TTC549 (cell line): Measurements from ENCODE around the gene EML1.

Experiments used
- FAIRE-seq: peaks from 2 replicates; lab custom pipeline; 2012; peaks lifted over from hg19 to GRCh38; lab: Jason Lieb, UNC

EML1 gene, protein sequence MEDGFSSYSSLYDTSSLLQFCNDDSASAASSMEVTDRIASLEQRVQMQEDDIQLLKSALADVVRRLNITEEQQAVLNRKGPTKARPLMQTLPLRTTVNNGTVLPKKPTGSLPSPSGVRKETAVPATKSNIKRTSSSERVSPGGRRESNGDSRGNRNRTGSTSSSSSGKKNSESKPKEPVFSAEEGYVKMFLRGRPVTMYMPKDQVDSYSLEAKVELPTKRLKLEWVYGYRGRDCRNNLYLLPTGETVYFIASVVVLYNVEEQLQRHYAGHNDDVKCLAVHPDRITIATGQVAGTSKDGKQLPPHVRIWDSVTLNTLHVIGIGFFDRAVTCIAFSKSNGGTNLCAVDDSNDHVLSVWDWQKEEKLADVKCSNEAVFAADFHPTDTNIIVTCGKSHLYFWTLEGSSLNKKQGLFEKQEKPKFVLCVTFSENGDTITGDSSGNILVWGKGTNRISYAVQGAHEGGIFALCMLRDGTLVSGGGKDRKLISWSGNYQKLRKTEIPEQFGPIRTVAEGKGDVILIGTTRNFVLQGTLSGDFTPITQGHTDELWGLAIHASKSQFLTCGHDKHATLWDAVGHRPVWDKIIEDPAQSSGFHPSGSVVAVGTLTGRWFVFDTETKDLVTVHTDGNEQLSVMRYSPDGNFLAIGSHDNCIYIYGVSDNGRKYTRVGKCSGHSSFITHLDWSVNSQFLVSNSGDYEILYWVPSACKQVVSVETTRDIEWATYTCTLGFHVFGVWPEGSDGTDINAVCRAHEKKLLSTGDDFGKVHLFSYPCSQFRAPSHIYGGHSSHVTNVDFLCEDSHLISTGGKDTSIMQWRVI

DNA sequence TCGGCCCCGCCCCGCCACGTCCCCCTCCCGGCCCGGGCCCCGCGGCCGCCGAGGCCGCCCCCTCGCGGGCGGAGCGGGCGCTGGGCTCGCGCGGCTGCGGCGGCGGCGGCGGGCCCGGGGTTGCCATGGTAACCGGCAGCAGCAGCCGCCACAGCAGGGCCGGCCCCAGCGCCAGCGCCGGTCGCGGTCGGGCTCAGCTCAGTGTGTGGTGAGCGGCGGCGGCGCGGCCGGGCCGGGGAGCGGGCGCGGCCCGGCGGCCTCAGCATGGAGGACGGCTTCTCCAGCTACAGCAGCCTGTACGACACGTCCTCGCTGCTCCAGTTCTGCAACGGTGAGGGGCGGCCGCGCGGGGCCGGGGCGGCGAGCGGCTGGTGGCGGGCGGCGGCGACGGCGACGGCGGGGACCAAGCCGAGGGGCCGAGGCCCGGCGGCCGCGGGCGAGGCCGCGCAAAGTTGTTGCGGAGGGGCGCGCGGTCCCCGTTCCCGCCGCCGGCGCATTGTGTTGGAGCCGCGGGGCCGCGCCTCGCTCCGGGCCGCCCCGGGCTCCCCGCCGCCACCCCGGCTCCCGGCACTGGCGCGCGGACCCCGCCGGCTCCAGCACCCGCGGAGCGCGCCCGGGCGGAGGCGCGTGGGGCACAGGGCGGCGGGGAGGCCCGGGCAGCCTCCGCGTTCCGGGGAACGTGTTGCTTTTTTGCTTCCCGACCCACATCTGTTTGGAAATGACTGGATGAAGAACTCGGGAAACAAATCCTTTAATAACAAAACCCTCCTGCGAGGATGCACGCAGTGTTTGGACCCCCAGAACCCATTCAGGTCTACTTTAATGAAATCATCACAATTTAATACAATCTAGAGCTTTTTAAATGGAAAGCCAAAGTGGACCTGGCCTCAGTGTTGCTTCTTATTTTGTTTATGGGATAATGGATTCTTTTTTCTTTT, at the start of gene EML1:
Gene EML1 (plus strand): TSS at position 201 of the 938 bp plus-strand sequence. CDS start 64 bp downstream, at position 265.
- FAIRE-seq = no peak

DNA sequence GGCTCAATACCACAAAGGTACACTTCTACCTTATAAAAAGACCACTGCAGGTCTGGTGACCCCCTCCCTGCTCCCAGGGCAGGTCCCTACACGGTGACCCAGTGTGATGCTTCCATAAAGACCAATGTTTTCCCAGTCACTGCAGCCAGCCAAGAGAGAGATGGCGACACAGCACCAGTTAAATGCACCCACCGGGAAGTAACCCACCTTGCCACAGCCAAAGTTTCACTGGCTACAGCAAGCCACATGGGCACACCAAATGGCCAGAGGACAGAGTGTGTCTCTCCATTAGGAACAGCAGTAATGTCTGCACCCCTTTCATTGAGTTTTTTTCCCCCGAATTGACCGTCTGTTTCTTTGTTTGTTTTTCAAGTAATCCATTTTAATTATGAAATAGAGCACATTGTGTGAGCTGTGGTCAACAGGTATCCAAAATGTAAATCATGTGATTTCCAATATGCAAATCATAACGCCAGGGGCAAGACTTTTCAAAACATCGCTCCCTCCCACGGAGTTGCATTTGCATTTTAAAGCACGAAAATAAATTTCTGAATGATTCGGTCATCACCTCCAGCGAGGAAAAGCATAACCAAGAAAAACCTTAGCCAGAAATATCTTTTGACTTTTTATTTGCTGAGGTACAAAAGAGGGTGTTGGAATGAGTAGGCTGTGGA, 48.9 kb upstream of the EML1 start:
- no peak for FAIRE-seq

DNA sequence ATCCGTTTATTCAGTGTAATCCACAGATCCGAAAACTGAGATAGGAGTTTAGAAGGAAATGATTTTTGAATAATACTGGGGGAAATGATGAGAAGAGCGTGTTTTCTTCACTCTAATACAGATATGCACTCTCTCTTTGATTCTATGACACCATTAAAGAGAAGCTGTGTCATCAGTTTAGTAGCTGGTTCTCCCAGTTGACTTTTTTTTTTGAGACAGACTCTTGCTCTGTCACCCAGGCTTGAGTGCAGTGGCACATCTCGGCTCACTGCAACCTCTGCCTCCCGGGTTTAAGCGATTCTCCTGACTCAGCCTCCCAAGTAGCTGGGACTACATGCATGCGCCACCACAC, 48.4 kb upstream of the EML1 start:
- no peak for FAIRE-seq

DNA sequence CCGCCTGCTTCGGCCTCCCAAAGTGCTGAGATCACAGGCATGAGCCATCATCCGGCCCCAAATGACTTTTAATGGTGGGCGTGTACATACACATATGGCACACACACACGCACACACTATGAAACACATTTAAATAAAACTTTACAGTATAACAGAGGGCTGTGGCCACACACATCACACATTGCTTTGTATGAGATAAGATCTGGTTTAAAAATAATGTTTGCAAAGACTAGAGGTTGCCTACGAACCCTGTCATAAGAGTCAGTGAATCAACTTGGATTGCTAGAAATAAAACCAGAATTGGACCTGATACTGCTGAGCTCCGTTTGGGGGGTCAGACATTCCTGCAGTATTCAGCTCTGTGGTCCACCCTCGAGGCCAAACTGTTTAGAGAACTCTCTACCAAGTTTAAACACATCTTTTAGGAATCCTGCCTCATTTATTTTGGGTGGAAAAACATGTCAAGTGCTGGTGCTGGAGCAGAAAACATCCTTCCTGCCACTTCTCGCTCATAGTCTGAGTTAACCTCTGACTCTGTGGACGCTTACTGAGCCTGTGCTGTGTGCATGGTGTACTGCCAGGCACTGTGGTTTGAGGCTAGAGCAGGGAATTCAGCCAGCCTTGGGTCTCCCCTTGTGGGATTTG, 47.8 kb upstream of the EML1 start:
- no peak for FAIRE-seq

DNA sequence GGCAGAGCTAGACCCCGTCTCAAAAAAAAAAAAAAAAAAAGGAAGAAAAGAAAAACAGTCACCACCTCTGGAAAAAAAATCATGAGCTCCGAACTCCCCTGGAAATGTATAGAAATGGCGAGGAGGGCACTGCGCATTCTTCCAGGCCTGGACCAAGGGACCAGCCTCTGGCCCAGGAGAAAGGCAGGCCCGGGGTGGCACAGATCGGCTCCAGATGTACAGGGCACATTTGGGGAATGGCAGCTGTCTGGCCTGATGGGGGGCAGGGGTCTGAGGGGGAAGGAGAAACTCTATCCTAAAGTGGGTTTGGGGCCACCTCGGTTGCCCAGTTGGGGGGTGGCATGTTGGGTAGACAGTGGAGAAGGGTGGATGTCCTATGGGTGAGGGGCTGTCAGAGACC, 46.0 kb upstream of the EML1 start:
- FAIRE-seq = no peak

DNA sequence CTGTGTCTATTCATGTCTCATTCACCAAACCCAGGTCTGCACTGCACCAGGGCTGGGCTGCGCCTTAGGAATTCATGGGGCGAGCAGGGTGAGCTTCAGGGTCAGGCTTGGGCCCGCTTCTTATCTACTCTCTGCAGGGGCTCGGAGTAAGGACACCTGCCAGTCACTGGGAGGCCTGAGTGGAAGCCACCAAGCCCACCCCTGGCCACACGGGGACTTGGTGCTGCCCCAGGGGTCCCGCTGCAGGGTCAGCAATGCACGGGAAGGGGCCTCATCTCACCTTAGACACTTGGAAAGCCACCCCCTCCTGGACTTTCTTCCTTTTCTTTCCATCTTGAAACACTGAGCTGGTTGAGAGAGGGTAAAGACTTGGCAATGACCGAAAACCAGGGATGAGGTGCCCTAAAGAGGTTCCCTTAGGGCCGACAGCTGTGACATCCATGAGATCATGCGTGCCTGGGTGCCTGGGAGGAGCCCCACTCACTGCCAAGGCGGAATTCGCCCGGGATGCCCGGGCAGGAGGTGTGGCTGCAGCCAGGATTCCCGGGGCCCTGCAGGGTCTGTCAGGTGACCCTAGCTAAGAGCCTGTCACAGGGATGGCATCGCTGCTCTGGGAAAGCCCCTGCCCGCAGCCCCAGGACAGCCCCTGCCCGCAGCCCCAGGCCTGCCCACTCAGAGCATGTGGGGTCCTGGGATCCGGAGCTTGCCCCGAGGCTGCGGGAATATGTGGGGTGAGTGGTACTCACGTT, 45.5 kb upstream of the EML1 start:
- FAIRE-seq = no peak

DNA sequence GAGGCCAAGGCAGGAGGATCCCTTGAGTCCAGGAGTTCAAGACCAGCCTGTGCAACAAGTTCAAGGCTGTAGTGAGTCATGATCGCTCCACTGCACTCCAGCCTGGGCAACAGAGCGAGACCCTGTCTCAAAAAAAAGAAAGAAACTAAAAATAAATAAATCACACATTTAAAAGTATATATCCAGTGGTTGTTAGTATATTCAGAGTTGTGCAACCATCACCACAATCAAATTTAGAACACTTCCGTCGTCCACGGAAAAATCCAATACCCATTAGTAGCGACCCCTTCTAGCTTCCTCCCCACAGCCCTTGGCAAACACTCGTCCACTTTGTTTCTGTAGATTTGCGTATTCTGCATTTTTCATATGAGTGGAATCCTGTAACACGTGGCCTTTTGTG, 44.7 kb upstream of the EML1 start:
- FAIRE-seq = no peak

DNA sequence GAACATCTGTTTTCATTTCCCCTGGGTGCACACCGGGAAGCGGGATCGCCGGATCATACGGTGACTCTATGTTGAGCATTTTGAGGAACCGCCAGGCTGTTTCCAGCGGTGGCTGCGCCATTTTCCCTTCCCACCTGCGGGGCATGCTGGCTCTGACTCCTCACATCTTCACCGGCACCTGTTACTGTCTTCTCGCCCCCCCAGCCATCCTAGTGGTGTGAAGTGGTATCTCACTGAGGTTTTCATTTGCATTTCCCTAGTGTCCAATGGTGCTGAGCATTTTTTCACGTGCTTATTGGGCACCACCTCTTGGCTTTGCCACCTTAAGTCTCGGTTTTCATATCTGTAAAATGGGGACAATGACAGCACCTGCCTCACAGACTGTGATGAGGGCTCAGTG, 44.1 kb upstream of the EML1 start:
- FAIRE-seq = no peak

DNA sequence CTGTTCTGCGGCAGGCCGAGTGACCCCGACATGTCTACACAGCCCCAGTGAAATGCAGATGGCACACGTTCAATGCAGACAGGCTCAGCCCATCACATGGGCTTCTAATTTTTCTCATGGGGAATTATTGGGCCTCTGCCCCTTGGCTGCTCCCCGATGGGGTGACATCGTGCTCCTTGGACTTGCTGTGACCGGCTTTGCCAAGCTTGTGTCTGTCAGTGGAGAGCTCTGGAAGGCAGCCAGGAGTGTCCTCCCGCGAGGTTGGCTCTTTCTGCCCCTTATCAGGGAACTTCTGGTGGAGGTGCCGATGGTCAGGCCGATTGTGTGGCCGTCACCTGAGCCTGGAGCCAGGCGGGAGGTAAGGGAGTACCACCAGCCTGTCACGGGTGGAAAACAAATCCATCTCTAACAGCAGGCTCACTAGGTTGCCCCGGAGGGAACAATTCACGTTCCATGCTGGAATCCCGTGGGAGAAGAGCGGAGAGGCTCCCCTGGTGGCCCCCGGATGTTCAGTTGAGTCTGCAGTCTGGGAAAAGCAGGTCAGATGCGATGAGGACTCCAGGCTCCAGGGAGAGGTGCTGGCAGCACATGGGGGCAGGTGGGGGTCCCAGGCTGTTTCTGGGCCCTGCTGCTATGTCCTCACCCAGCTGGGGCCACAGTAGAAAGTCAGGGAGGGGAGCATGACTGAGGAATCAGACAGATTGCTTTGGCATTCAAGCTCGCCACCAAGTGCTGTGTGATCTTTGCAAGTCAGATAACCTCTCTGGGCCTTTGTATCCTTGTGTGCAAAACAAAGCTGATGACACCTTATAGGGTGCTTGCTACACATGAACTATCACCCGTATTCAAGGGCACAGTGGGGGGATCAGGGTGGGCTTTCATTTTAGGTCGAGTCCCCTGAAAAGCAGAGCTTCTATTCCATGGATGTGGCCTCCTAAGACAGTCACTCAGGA, 43.2 kb upstream of the EML1 start:
- no peak for FAIRE-seq

DNA sequence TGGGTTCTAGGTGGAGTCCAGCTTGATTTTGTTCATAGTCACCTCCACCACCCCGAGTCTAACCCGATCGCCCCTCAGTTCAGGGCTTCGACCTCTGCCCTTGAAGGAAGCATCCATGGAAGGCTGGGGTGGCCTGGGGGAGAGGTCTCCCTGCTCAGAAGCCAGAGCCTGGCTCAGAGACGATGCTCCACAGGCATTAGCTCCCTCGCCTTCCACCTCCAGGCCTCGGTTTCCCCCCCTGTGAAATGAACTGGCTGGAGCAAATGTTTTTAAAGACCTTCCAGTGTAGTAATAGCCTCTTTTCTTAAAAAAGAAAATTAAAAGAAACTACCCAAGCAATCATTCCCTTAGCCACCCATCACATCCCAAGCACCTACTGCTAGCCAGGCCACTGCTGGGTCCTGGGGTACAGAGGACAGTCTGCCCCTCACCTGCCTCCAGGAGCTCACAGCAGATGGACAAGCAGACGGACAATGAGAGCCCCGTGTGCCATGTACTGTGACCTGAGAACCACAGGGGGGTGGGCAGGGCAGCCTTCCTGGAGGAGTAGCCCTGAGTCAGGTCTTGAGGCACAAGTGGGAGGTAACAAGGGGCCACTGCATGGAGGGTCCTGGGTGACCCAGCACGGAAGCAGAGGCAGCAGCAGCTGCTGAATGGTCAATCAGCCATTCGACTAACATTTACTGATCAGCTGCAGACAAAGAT, 42.3 kb upstream of the EML1 start:
- no peak for FAIRE-seq

DNA sequence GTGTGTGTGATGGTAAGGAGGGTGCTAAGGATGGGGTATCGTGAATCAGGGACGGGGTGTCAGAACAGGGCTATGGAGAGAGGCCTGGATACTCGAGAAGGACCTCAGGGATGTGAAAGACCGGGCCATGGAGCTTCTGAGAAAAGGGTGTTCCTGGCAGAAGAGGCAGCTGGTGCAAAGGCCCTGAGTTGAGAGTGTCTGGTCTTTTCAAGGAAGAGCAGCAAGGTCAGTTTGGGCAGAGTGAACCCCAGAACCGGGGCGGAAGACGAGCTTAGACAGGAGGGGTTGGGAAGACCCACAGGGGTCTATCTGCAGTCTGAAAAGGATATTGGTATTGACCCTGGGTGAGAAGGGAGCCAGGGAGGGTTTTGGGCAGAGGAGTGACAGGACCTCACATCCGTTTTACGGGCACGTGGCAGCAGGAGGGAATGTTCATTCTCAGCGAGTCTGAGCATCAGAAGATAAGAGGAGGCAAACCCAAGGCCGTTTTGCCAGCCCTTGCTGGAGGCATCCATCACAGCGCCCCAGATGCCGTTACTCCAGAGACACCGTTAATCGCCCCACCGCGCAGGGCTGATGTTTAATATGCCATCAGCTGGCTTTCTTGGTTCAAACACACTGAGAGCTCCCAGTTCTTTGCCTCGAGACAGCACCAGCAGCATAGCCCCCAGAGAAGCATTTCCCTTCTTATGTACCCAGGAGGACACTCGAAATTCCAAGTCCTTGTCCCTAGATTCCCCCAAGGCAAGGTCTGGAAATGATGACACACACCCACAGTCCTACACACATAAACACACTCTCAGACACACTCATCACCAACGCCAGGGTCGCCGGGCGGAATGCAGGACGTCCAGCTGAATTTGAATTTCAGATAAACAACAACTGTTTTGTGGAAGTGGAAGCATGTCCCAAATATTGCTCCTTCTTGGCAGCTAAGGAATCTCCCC, 41.4 kb upstream of the EML1 start:
- FAIRE-seq = no peak

DNA sequence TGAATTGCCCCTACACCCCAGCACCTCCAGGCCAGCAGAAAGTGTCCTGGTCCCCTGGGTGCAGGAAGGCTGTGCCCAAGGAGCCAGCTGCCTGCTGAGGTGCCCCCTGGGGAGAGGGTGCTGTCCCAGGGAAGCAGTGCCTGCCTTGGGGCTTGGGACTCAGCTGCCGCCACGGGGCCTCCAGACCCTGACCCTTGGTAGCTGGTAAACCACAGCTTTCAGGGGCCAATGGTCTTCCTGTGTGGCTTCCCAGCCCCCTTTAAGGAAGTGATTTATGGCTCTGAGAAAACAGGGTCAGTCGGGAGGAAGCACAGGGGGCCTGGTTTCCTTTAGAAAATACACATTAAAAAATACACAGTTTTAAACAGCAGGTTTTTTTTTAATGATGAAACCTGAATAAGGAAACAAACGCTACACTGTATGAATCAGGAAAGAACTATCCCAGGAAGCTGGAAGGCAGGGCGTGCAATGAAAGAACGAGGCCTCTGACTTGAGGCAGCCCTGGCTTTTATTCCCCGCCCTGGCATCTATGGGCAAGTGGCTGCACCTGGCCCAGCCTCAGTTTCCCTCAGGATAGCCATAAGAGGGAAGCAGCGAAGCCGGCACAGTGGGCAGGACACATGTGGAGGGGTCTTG, 40.6 kb upstream of the EML1 start:
- no peak for FAIRE-seq

DNA sequence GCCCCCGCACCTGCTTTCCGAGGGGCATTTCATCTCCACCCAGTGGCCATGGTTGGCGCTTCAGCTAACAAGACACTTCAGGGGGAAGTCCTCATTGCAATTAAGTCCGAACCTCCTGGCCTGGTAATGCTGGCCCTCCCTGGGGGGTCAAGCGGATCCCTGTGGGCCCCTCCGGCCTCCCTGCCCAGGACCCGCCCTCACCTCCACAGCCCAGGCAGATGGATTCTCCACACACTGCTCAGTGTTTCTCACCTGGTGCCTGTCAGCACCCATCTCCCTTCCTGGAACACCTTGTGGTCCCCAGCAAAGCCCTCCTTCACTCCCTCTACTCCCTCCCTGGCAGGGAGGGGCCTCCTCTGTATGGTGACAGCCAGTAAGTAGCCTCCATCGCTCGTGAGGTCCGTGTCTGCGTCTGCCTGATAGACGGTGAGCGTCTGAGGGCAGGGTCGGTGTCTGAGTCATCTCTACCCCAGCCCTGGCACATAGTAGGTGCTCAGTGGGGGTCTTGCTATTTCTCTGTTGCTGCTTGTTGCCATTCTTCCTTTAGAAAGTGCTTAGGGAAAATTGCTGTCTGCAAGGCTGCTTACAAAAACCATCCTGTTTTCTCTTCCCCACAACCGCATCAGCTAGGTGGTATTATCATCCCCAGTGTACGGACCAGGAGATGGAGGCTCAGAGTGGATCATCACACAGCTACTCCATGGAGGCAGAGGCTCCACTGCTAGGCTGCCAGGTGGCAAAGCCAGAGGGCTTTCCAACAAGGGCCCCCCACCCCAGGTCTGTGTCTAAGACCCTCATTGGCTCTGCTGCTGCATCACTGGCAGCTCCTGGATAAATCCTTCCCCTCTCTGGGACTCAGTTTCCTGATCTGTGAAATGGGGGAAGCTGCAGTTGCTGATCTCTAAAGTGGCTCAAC, 39.7 kb upstream of the EML1 start:
- no peak for FAIRE-seq

DNA sequence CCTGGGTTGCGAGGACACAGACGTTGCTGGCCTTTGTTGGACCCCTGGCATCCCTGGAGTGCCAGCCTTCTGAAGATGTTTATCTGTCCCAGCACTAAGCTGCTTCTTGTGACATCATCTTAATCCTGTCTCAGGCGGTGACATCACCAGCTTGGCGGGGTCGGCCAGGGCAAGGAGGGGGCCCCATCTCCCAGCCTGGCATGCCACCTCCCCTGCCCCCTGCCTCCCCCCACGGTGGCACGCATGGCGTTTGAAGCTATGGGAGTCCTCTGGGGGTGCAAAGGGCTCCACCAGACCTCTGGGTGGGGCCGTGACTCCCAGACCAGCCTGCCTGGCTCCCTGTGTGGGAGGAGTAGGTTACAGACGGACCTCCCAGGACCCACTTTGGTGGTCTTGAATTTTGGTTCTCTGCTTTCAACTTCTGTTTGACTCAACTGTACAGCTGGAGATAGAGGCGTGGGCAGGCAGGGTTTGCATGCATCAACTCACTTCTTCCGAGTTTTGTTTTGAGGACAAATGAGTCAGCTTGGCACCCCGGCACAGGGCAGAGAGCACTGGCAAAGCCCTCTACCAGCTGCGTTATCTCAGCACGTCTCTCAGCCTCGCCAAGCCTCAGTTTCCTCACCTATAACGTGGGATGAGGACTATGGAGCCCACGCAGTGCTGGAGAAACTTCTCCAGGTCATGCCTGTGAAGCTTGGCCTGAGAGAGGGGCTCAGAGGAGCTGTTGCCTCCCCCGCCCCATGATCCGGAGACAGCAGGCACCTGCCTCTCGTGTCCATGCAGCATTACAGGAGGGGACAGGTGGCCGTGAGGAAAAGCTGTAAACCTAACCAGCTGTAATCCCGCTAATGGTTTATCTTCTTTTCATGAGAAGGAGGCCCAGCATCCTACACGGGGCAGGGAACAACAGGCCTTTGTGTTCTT, 38.8 kb upstream of the EML1 start:
- no peak for FAIRE-seq

DNA sequence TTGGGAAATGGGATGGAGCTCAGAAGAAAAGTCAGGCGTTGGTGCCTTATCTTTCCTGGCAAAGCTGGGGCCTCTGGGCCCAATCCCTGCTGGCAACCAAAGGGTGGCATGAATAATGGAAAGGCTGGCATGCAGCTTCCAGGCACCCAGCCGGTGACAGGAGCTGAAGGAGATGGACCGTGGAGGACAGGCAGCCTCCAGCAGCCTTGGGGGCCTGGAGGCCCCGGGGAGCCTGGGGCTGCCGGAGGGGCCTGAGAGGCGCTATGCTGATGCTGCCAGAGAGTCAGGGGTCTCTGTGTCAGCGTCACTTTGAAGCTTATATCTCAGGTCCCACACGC, 38.2 kb upstream of the EML1 start:
- no peak for FAIRE-seq
